Left lung (tissue), 10 donors: ENCODE measurements around the gene PRPF18. TPM values are rescaled to one million over a fixed set of nuclear protein-coding genes. Genes with fewer than 3 reads are reported as not detected.

ENCODE experiments used
- ATAC-seq: fragments of 200-7000 bp; cut with Tn5 transposase; one replicate; pipeline ENCODE4 v1.9.1; 2020; ENCODE audit warnings: moderate library complexity
- DNase-seq, 4 donors: peaks; one replicate each; pipeline ENCODE4 v3.0.0-alpha.2; 2013 to 2020
- H3K27ac ChIP-seq, 2 donors: fragments of 200-600 bp; sonication (generic) in 1 of 2; one replicate each; pipeline versions ENCODE4 v1.5.0 to v1.8.0; 2020 to 2021
- H3K27me3 ChIP-seq, 2 donors: fragments of 200-600 bp; sonication (generic) in 1 of 2; one replicate each; pipeline versions ENCODE4 v1.5.0 to v1.8.0; 2020 to 2021
- H3K36me3 ChIP-seq, 2 donors: fragments of 200-600 bp; sonication (generic) in 1 of 2; one replicate each; pipeline versions ENCODE4 v1.5.0 to v1.8.0; 2020 to 2021
- H3K4me1 ChIP-seq, 2 donors: fragments of 200-600 bp; one replicate each; pipeline ENCODE4 v1.8.0; 2021
- H3K4me3 ChIP-seq, 2 donors: fragments of 200-600 bp; sonication (generic) in 1 of 2; one replicate each; pipeline versions ENCODE4 v1.5.0 to v1.8.0; 2020 to 2021; ENCODE audit warnings: mild to moderate bottlenecking in 1 of 2
- H3K9me3 ChIP-seq, 2 donors: fragments of 200-600 bp; sonication (generic) in 1 of 2; one replicate each; pipeline versions ENCODE4 v1.5.0 to v1.8.0; 2020 to 2021
- CTCF ChIP-seq, 2 donors: fragments of 200-600 bp; sonication (generic) in 1 of 2; IDR thresholded peaks; one replicate each; pipeline versions ENCODE4 v1.5.0 to v1.8.0; 2021; ENCODE audit warnings: antibody characterized with exemption in 2 of 2
- intact Hi-C, 2 donors: fragments of 100-400 bp; cut with DNase I; formaldehyde crosslinking; loops; one replicate each; pipeline versions ENCODE4 v1.11.2 to v1.14.2; 2022
- polyA plus RNA-seq, 6 donors: library from polyadenylated mRNA; unstranded; fragments of 120-200 nt; gene quantifications; one replicate each; pipeline ENCODE4 v1.2.1, GENCODE V29; 2013; ENCODE audit not compliant: insufficient read length in 6 of 6
- total RNA-seq, 2 donors: library from RNA; stranded (reverse); fragmentation: NEBNext Ultra II Directional; extraction: Animal tissue kit (Norgen Biotek cat#: 25700); gene quantifications; one replicate each; pipeline ENCODE4 v1.2.1, GENCODE V29; 2021
- donor health status: DM: no; HTN: yes; CAD: no.
- donor health status: DM: no; HTN: no; CAD: no.

Gene PRPF18
- total and polyA plus RNA-seq, 8 donors = 17.0 to 29.1 (median 26.1) TPM

GRCh38 chr10:13659887-13660550, 73.3 kb downstream of the PRPF18 start:
- H3K4me1 ChIP-seq = peaks cover 4 to 20% of the 10 kb centered on the region in 2 donors
- peak; percentile 72 to 86 for TF ChIP-seq CTCF (IDR thresholded peaks at IDR 0.05)
- H3K27ac ChIP-seq = peak overlapping the region; percentile 62 to 64
- H3K36me3 ChIP-seq = peaks cover 0 to 41% of the 10 kb centered on the region in 2 donors
- DNase-seq (peak; percentile 73 to 92 (median 89)), ATAC-seq (peak; percentile 85)
- no peak overlapping the region for H3K4me3 ChIP-seq
- H3K27me3 ChIP-seq = no peaks in the 10 kb centered on the region
- no peaks in the 10 kb centered on the region for H3K9me3 ChIP-seq
- intact Hi-C loops = loop anchor here in 1 of 2 donors (5.0 kb wide), 1 partner anchor 117 kb away; no protein-coding TSS in a partner anchor

- intact Hi-C loops = loop anchor here in 1 of 2 donors (5.0 kb wide), 1 partner anchor 117 kb away; no protein-coding TSS in a partner anchor
- TF ChIP-seq CTCF (IDR thresholded peaks at IDR 0.05) = no peak
- no peak for DNase-seq
- H3K4me1 ChIP-seq = peaks cover 4 to 20% of the 10 kb centered on the region in 2 donors
- H3K27me3 ChIP-seq = no peaks in the 10 kb centered on the region
- H3K27ac ChIP-seq = peak overlapping the region in 1 of 2 donors; percentile 46
- no peaks in the 10 kb centered on the region for H3K9me3 ChIP-seq
- peaks cover 0 to 39% of the 10 kb centered on the region in 2 donors for H3K36me3 ChIP-seq
- H3K4me3 ChIP-seq = no peak overlapping the region
- ATAC-seq = peak; percentile 5
Observed at GRCh38 chr10:13660551-13660920, 73.8 kb downstream of the PRPF18 start.

- Histone ChIP-seq H3K9me3 (no peaks in the 10 kb centered on the region), H3K4me3 (no peak overlapping the region), H3K36me3 (peaks cover 0 to 41% of the 10 kb centered on the region in 2 donors), H3K27me3 (no peaks in the 10 kb centered on the region), H3K4me1 (peaks cover 4 to 20% of the 10 kb centered on the region in 2 donors), H3K27ac (peak overlapping the region in 1 of 2 donors; percentile 46)
- DNase-seq (no peak), ATAC-seq (no peak)
- intact Hi-C loops = loop anchor here in 1 of 2 donors (5.0 kb wide), 1 partner anchor 116 kb away; no protein-coding TSS in a partner anchor
- TF ChIP-seq CTCF (IDR thresholded peaks at IDR 0.05) = no peak
Observed at GRCh38 chr10:13661256-13661655, 74.5 kb downstream of the PRPF18 start.

DNA sequence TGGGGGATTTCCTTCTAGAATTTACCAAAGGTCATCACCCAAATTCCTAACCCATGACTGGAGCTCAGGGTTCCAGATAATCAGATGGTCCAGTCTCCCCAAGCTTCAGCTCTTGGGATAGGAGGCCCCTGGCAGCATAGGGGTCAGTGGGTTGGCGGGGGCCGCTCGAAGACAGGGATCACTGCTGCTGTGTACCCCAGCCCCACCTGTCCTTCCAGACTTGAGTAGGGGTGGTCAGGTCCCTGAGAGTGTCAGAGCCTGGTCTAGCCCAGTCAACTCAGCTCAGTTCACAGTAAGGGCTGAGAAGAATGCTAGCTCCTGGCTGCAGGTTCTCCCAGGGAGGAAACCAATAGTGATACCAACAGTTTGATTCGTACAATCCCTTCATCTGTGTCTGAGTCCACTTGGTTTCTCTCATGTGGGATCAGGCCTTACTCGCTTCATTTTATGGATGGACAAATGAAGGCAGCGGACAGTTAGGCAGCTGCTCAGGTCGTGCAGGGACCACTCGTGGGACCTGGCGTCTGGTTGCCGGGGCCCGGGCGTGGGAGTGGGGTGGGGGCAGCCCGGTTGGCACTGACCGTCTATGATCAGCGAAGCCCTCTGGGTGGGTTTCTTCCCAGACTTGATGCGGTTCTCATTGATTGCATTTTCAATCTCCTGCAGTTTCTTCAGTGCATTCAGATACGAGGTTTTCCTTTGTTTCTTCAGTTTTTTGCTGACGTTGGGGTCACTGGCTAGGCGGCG, 78.9 kb downstream of the PRPF18 start:
- H3K27me3 ChIP-seq = no peaks in the 10 kb centered on the region
- no peak overlapping the region for H3K27ac ChIP-seq
- no peaks in the 10 kb centered on the region for H3K9me3 ChIP-seq
- H3K36me3 ChIP-seq = peaks cover 0 to 52% of the 10 kb centered on the region in 2 donors
- peaks cover 0 to 6% of the 10 kb centered on the region in 2 donors for H3K4me1 ChIP-seq
- H3K4me3 ChIP-seq = no peak overlapping the region
- no peak for TF ChIP-seq CTCF (IDR thresholded peaks at IDR 0.05)
- intact Hi-C loops = no loop called here
- ATAC-seq = no peak
- DNase-seq = no peak

DNA sequence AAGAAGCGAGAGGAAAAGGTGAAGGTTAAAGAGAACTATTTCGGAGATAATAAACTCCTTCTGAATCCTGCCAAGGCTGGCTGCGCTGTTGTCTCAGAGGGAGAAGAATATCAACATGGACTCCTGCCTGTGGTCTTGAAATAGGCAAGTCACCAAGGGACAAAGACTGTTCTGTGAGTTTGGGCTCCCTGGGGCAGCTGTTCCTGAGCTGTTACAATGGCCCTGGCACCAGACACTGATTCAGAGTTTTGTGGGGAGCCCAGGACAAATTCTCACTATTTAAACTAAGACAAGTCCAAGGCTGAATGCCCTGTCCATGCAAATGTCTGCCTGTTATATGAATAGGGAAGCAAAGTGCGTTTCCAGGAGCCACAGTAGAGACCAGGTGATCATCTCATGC, 81.4 kb downstream of the PRPF18 start:
- intact Hi-C loops = no loop called here
- TF ChIP-seq CTCF (IDR thresholded peaks at IDR 0.05) = no peak
- H3K9me3 ChIP-seq = no peaks in the 10 kb centered on the region
- H3K27me3 ChIP-seq = no peaks in the 10 kb centered on the region
- ATAC-seq (no peak), DNase-seq (no peak)
- no peak overlapping the region for H3K27ac ChIP-seq
- peaks cover 0 to 54% of the 10 kb centered on the region in 2 donors for H3K36me3 ChIP-seq
- H3K4me3 ChIP-seq = no peak overlapping the region
- peaks cover 0 to 10% of the 10 kb centered on the region in 2 donors for H3K4me1 ChIP-seq
